ENCODE data around the gene DDX55.
"Not testable (repeated sequence)": the region's sequence is repeated elsewhere in the genome, so short reads cannot be mapped to it uniquely, and the experiment has no call there.

The DDX55 gene

GRCh38 chr12:123601602-123602489, at the start of gene DDX55:
TSS of gene DDX55 (plus strand) at chr12:123602099. CDS start at chr12:123602149, 50 bp downstream.
- in situ Hi-C loops (cut with MboI; ENCODE audit: low sequenced_read_pairs): no loop called here

DNA sequence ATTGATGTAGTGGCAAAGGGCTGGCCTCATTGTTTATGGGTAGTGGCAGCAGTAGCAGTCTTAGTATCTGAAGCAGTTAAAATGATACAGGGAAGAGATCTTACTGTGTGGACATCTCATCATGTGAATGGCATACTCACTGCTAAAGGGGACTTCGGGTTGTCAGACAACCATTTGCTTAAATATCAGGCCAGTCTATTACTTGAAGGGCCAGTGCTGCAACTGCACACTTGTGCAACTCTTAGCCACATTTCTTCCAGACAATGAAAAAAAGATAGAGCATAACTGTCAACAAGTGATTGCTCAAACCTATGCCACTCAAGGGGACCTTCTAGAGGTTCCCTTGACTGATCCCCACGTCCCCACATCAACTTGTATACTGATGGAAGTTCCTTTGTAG, 47.8 kb upstream of the DDX55 start:
- in situ Hi-C loops (cut with MboI; ENCODE audit: low sequenced_read_pairs): not testable (repeated sequence)

- in situ Hi-C loops (cut with MboI; ENCODE audit: low sequenced_read_pairs): not testable (repeated sequence)
Observed at GRCh38 chr12:123554843-123555242, 47.1 kb upstream of the DDX55 start.

GRCh38 chr12:123558487-123558886, 43.4 kb upstream of the DDX55 start:
- in situ Hi-C loops (cut with MboI; ENCODE audit: low sequenced_read_pairs): not testable (repeated sequence)

DNA sequence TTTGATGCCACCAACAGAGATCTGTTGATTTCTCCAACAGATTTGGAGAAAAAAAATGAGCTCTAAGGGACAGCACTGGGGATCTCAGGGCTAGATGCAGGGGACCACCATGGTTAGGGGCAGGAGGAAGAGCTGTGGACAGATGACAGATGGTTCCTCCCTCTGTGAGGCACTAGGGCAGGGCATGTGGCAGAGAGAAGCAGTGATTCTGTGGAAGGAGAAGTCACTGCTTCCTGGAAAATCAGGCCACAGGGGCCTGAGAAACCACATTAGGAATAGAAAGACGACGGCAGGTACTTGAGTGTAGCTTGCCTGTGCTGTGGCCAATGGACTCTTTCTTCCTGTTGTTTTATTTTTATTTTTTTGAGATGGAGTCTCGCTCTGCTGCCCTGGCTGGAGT, 42.4 kb upstream of the DDX55 start:
- in situ Hi-C loops (cut with MboI; ENCODE audit: low sequenced_read_pairs): no loop called here

GRCh38 chr12:123571343-123571813, 30.5 kb upstream of the DDX55 start:
- in situ Hi-C loops (cut with MboI; ENCODE audit: low sequenced_read_pairs): no loop called here

DNA sequence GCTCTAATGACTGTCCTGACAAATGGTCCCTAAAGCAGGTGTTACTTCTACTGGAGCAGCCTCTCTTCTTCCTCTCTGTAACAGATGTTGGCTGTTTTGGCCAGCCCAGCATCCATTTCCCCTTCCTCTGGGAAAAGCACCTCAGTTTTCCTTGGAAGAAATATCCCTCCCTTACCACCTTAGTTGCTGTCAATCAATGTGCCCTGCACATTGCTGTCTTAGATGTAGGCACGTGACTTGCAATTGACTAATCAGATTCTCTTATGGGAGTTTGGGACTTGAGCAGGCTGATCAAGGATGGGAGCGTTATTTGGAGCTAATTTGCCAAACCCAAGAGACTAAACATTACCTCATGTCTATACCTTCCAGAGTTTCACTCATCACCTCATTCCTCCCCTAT, 29.5 kb upstream of the DDX55 start:
- in situ Hi-C loops (cut with MboI; ENCODE audit: low sequenced_read_pairs): no loop called here

DNA sequence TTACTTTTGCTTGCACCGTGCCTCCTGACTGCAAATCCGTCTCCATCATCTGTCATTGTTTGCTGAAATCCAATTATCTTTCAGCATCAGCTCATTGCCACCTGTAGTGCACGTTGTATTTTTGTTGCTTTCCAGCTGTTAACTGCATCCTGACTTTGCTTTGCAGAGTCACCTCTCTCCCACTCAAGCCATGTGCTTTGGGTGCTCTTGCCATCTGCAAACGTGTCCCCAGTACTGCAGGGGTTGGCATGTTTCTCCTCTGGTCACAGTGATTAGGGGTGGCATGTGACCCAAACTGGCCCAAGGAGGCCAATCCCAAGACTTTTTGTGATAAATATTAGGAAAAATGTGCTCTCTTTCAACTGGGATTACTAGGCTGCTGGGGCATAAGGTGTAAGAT, 28.0 kb upstream of the DDX55 start:
- in situ Hi-C loops (cut with MboI; ENCODE audit: low sequenced_read_pairs): no loop called here

- in situ Hi-C loops (cut with MboI; ENCODE audit: low sequenced_read_pairs): no loop called here
Observed at GRCh38 chr12:123576611-123577010, 25.3 kb upstream of the DDX55 start.

DNA sequence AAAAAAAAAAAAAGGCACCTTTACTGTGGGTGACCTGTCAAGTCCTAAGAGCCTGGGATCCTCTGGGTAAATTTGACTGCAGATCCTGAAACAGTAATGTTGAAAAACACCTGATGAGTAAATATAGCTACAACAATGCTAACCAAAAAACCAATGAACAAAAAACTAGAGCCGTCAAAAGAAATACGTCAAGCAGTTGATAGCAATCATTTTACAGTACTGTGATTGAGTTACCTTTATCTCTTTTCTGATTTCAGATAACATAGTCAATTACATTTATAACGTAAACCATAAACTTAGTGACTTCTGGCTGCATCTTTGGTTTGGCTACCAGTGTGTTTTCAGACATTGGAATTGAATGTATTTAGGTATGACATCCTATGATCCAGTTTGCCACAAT, 23.7 kb upstream of the DDX55 start:
- in situ Hi-C loops (cut with MboI; ENCODE audit: low sequenced_read_pairs): no loop called here

DNA sequence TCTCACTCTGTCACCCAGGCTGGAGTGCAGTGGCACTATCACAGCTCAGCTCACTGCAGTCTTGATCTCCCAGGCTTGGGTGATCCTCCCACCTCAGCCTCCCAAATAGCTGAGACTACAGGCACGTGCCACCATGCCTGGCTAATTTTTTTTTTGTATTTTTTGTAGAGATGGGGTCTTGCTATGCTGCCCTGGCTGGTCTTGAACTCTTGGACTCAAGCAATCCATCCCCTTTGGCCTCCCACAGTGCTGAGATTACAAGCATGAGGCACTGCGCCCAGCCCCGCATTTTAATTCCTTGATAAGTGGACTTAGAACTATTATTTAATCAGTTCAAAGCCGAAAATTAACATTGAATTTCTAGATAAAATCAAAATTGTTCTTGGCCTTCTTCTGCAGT, 23.1 kb upstream of the DDX55 start:
- in situ Hi-C loops (cut with MboI; ENCODE audit: low sequenced_read_pairs): not testable (repeated sequence)

GRCh38 chr12:123580772-123581171, 21.1 kb upstream of the DDX55 start:
- in situ Hi-C loops (cut with MboI; ENCODE audit: low sequenced_read_pairs): no loop called here

GRCh38 chr12:123591702-123592481, 10.0 kb upstream of the DDX55 start:
- in situ Hi-C loops (cut with MboI; ENCODE audit: low sequenced_read_pairs): no loop called here

GRCh38 chr12:123595729-123596128, 6.2 kb upstream of the DDX55 start:
- in situ Hi-C loops (cut with MboI; ENCODE audit: low sequenced_read_pairs): no loop called here

GRCh38 chr12:123597100-123597499, 4.8 kb upstream of the DDX55 start:
- in situ Hi-C loops (cut with MboI; ENCODE audit: low sequenced_read_pairs): no loop called here

- in situ Hi-C loops (cut with MboI; ENCODE audit: low sequenced_read_pairs): no loop called here
Observed at GRCh38 chr12:123598522-123598921, 3.4 kb upstream of the DDX55 start.

DNA sequence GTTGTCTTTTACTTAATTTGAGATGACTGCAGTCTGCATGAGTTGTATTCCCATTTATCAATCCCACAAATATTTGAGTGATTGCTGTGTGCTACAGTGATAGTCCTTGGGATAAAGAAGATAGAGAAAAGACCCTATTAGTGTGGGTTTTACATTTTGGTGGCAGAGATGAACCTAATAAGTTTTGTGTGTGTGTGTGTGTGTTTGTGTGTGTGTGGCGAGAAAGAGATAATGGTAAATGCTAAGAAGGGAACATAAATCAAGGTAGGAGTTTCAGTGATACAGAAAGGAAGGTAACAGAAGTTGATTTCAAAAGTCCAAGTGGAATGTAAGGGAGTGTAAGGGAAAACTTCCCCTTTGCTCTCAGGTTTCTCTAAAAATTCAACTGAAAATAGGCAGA, 2.6 kb upstream of the DDX55 start:
- in situ Hi-C loops (cut with MboI; ENCODE audit: low sequenced_read_pairs): no loop called here

DNA sequence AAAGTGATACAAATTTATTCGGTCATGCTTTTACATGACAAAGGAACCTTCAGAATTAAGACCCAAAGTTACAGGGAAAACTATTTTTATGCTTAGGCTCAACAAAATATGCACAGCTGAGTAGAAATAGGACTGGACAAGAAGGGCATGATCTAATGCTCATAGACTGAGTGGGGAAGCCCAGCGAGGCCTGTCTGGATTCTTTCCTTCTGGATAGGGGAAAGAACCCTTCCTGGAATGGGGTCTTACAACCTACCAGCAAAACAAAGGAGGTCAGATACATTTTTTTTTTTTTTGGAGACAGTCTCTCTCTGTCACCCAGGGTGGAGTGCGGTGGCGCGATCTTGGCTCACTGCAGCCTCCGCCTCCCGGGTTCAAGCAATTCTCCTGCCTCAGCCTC, 2.2 kb upstream of the DDX55 start:
- in situ Hi-C loops (cut with MboI; ENCODE audit: low sequenced_read_pairs): no loop called here

DNA sequence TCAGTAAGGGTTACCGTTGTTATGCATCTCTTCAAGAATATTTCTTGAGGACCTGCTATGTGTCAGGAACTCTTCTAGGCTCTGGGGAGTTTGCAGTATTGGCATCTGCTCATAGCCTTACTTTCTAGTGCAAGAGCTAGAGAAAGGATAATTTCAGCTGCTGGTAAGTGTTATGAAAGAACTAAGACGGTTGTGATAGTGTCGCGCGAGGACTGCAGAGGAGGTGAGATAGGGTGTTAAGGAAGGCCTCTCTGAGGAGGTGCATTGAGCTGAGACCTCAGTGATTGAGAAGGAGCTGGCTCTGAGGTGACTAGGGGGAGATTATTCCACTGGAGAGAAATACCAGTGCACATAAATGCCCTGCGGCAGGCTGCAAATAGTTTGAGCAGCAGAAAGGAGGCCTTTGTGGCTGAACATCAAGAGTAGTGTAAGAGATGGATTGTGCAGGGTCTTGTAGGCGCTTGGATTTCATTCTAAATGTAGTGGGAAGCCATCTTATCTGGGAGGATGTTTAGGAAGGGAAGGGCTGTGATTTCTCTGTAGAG, 824 bp downstream of the DDX55 start:
- in situ Hi-C loops (cut with MboI; ENCODE audit: low sequenced_read_pairs): no loop called here

DNA sequence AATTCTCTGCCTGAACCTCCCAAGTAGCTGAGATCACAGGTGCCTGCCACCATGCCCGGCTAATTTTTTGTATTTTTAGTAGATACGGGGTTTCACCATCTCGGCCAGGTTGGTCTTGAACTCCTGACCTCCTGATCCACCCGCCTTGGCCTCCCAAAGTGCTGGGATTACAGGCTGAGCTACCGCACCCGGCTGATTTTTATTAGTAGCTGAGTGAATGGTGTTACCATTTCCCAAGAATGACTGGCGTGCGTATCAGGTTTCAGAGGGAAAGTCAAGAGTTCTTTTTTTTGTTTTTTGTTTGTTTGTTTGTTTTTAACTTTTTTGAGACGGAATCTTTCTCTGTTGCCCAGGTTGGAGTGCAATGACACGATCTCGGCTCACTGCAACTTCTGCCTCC, 1.6 kb downstream of the DDX55 start:
- in situ Hi-C loops (cut with MboI; ENCODE audit: low sequenced_read_pairs): not testable (repeated sequence)

- in situ Hi-C loops (cut with MboI; ENCODE audit: low sequenced_read_pairs): no loop called here
Observed at GRCh38 chr12:123607756-123608155, 5.9 kb downstream of the DDX55 start.

GRCh38 chr12:123608182-123608581, 6.3 kb downstream of the DDX55 start:
- in situ Hi-C loops (cut with MboI; ENCODE audit: low sequenced_read_pairs): no loop called here
